VCaP (cell line): Measurements from ENCODE around the gene GBP7.

Source experiments
- H3K27ac ChIP-seq: fragments of 450-650 bp; 2 replicates; pipeline ENCODE4 v1.5.1; 2017
- CTCF ChIP-seq: fragments of 450-650 bp; conservative IDR thresholded peaks from 2 replicates; pipeline ENCODE4 v1.5.1; 2017; ENCODE audit warnings: mild to moderate bottlenecking, moderate library complexity

GBP7 gene

GRCh38 chr1:89125913-89126580 is 49.8 kb downstream of the GBP7 start, which contains the start of gene GBP2:
TSS of gene GBP2 (minus strand) at chr1:89126114. CDS start at chr1:89121966, 4,148 bp downstream.
- H3K27ac ChIP-seq = no peak within 1 kb of the TSS
- TF ChIP-seq CTCF = no peak

DNA sequence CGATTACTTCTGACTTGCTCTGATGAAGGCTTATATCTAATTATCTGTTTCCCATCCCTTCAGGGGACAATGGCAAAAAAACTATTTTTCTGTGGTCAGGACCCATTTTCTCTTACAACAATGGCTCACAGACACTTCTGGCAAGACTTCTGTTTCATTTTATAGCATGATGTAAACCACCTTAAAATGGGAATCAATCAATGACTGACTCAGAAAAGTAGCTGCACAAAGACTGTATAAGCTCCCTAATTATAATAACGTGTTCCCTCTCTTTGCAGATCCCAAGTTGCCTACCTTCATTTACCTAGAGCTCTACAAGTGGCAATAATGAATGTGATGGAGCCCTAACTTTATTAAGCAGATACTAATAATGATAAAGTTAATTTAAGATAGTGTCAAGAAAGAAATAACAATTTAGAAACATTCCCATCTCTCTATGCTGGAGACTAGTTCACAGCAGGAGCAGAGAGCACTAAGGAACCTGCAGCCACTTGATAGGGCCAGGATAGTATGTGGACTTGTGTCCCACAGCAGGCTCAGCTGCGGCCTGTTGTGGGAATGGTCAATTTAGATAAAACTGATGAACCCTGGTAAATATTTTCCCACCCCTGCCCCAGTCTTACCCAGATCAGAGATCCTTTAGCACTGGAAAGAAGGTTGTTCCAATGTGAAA is 50.4 kb downstream of the GBP7 start:
- no peak overlapping the region for H3K27ac ChIP-seq
- no peak for TF ChIP-seq CTCF

DNA sequence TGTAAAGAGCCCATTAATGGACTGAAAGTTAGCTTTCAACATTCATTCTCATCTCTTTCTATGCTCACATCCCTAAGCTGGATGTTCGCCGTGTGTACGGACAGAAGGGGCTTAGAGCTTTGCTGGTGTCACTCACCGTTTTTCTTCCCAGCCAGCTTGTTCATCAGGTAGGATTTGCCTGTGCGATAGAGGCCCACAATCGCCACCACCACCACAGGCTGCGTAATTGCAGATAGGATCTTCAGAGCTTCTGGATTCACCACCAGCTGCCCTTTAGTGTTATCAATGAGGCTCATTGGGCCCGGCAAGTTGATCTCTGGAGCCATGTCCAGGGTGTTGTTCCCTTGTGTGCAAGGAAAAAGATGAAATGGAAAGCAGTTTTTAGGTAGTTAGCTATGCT is 54.2 kb downstream of the GBP7 start:
- TF ChIP-seq CTCF = no peak
- H3K27ac ChIP-seq = no peak overlapping the region

DNA sequence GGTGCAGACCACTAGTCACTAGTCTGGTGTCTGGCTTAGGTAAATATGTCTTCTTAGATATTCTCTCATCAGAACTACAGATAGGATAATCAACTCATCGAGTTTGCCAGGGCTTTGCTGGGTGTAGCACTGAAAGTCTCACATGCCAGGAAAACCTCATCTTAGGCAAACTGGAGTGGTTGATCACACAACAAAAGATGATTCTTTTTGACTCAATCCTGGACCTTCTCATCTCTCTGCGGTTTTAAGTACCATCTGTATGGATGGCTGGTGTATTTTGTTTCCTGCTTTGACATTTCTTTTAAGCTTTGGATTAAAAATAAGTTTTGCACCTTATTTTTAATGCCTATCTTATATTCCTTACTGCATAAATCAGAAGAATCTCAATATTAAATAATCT is 61.1 kb downstream of the GBP7 start:
- no peak overlapping the region for H3K27ac ChIP-seq
- no peak for TF ChIP-seq CTCF

GRCh38 chr1:89112871-89113613 is 62.8 kb downstream of the GBP7 start:
- H3K27ac ChIP-seq = no peak overlapping the region
- no peak for TF ChIP-seq CTCF

- no peak for TF ChIP-seq CTCF
- no peak overlapping the region for H3K27ac ChIP-seq
Measured at GRCh38 chr1:89104687-89105086, 71.1 kb downstream of the GBP7 start.

- no peak for TF ChIP-seq CTCF
- H3K27ac ChIP-seq = no peak overlapping the region
Measured at GRCh38 chr1:89104147-89104546, 71.7 kb downstream of the GBP7 start.
